Urinary bladder (tissue), 4 donors: ENCODE data around the gene FBXW5. TPM values are rescaled to one million over a fixed set of nuclear protein-coding genes. Genes with fewer than 3 reads are reported as not detected.

Experiments
- DNase-seq: peaks from one replicate; pipeline ENCODE4 v3.0.0-alpha.2; 2015; ENCODE audit errors: extremely low spot score
- H3K27ac ChIP-seq: one replicate; pipeline ENCODE4 v1.5.1; 2013; ENCODE audit warnings: low read depth, mild to moderate bottlenecking, moderate library complexity
- H3K36me3 ChIP-seq: one replicate; pipeline ENCODE4 v1.6.1; 2013; ENCODE audit warnings: mild to moderate bottlenecking, moderate library complexity; ENCODE audit not compliant: insufficient read depth
- H3K4me1 ChIP-seq: one replicate; pipeline ENCODE4 v1.6.1; 2013; ENCODE audit warnings: mild to moderate bottlenecking, moderate library complexity; ENCODE audit not compliant: insufficient read depth
- H3K4me3 ChIP-seq: one replicate; pipeline ENCODE4 v1.5.1; 2013; ENCODE audit warnings: low read depth, low read length
- WGBS: extraction: QIAGEN DNeasy Blood & Tissue Kit; methylation state at CpG from one replicate; pipeline ENCODE4 v1.1.7; 2013; 5-methylcytosine and 5-hydroxymethylcytosine counted together
- polyA plus RNA-seq: library from polyadenylated mRNA; stranded (reverse); fragments of 200-250 nt; gene quantifications from one replicate; pipeline ENCODE4 v1.2.3, GENCODE V29; 2013
- total RNA-seq: library from RNA; depleted of rRNA; stranded (reverse); fragments of >200 nt; gene quantifications from one replicate; pipeline ENCODE4 v1.2.3, GENCODE V29; 2014
- donor health status: healthy with polysubstance abuse.
- donor health status: healthy.

The FBXW5 gene
- total and polyA plus RNA-seq, 2 donors, result 47.5 to 151 TPM

GRCh38 chr9:136917902-136918301 lies 26.6 kb downstream of the FBXW5 start:
- H3K36me3 ChIP-seq, result no peaks in the 10 kb centered on the region
- H3K27ac ChIP-seq, result no peak overlapping the region
- 90% methylated on average over 11 of the region's 11 CpGs for WGBS
- no peaks in the 10 kb centered on the region for H3K4me1 ChIP-seq
- no peak overlapping the region for H3K4me3 ChIP-seq
- DNase-seq, result no peak

GRCh38 chr9:136916330-136917184 lies 28.0 kb downstream of the FBXW5 start:
- DNase-seq, result no peak
- no peaks in the 10 kb centered on the region for H3K36me3 ChIP-seq
- H3K4me1 ChIP-seq, result no peaks in the 10 kb centered on the region
- WGBS, result 93% methylated on average over 32 of the region's 32 CpGs
- no peak overlapping the region for H3K4me3 ChIP-seq
- no peak overlapping the region for H3K27ac ChIP-seq

DNA sequence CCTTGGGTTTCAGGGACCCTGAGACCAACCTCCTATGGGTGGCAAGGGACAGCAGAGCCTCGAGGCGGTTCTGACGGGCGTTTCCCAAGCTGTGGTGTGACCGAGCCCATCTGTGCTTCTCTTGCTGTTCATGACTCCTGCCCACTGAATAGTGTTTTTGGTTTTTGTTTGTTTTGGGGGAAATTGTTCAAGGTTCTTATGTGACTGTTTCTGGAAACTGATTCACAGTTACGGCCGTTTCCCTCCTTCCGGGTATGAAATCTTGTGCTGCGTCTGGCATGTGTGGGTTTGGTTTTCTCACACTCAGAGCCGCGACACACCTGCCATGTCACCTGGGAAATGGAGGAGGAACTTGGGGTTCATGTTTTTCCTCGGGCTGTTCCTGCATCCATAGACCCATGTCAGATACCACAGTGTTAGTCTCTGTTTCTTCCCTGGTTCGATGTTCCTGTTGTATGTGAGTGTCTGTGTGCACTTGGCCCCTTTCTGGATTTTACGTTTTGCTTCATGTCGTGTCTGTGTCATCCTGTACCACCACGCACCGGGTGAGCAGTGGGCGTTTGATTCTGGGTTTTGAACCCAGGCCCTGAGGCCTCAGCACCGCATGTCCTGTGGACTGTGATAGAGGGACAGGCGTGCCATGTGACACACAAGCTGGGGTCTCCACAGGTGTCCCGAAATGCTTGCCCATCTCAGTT lies 28.8 kb downstream of the FBXW5 start:
- 89% methylated on average over 21 of the region's 21 CpGs for WGBS
- Histone ChIP-seq H3K36me3 (no peaks in the 10 kb centered on the region), H3K4me3 (no peak overlapping the region), H3K4me1 (no peaks in the 10 kb centered on the region), H3K27ac (no peak overlapping the region)
- DNase-seq, result no peak

GRCh38 chr9:136913701-136914438 lies 30.7 kb downstream of the FBXW5 start:
- peaks cover 2% of the 10 kb centered on the region for H3K36me3 ChIP-seq
- H3K4me1 ChIP-seq, result no peaks in the 10 kb centered on the region
- no peak overlapping the region for H3K4me3 ChIP-seq
- 91% methylated on average over 17 of the region's 17 CpGs for WGBS
- DNase-seq, result no peak
- no peak overlapping the region for H3K27ac ChIP-seq

DNA sequence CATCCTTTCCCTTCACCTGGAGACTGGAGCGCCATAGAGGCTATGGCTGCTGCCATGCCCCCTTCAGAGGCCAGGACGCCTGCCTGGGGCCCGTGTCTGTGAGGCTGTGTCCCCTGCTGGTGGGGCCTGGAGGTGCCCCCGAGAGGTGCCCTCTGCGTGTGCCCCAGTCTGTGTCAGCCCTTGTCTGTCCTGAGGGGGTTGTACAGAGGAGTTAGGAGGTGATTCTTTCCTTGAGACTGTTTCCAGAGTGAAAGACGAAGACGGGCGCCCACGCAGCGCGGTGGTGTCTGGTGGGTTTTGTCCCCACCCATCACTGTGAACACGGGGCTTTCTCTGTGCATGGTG lies 33.7 kb downstream of the FBXW5 start:
- DNase-seq, result no peak
- H3K36me3 ChIP-seq, result peaks cover 2% of the 10 kb centered on the region
- 91% methylated on average over 12 of the region's 12 CpGs for WGBS

DNA sequence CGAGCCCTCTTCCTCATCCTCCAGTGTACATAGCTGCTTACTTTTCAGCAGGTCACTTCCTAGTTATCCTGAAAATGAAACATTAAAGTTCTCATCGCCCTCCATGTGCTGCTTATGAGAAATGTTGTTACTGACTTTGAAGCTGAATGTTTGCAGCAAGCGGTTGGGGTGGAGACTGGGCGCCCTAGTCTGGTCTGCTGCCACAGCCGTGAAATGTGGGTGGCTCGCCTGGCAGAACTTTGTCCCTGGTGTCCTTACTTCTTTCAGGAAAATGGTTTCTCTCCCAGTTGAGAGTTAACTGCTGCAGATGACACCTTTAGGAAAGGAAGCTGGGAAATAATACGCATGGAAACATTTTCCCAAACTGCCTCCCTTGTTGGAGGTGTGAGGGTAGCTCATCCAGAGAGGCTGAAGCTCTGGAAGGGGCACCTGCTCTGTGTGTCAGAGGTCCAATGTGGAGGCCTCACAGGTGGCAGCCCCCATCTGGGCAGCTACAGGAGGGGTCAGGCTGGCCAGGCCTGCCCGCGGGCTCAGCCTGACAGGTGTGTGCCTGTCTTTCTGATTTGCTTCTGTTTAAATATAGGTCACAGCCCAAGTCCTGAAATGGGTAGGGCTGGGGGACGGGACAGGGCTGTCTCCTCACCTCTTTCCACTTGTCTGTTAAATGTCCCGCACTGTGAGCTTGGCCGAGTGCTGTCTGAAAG lies 34.2 kb downstream of the FBXW5 start:
- DNase-seq, result no peak
- Histone ChIP-seq H3K36me3 (peaks cover 2% of the 10 kb centered on the region), H3K27ac (no peak overlapping the region), H3K4me1 (no peaks in the 10 kb centered on the region), H3K4me3 (no peak overlapping the region)
- WGBS, result 93% methylated on average over 12 of the region's 12 CpGs

More for the DNA sequence above, 33.7 kb downstream of the FBXW5 start:
- Histone ChIP-seq H3K4me1 (no peaks in the 10 kb centered on the region), H3K27ac (no peak overlapping the region), H3K4me3 (no peak overlapping the region)

GRCh38 chr9:136907011-136907914 lies 37.3 kb downstream of the FBXW5 start:
- H3K4me3 ChIP-seq, result no peak overlapping the region
- WGBS, result 95% methylated on average over 29 of the region's 29 CpGs
- no peaks in the 10 kb centered on the region for H3K4me1 ChIP-seq
- no peak overlapping the region for H3K27ac ChIP-seq
- DNase-seq, result no peak
- H3K36me3 ChIP-seq, result peaks cover 2% of the 10 kb centered on the region

GRCh38 chr9:136906266-136906665 lies 38.3 kb downstream of the FBXW5 start:
- DNase-seq, result no peak
- 70% methylated on average over 4 of the region's 4 CpGs for WGBS
- Histone ChIP-seq H3K36me3 (peaks cover 2% of the 10 kb centered on the region), H3K4me1 (no peaks in the 10 kb centered on the region), H3K4me3 (no peak overlapping the region), H3K27ac (no peak overlapping the region)

GRCh38 chr9:136903041-136903554 lies 41.4 kb downstream of the FBXW5 start:
- no peaks in the 10 kb centered on the region for H3K36me3 ChIP-seq
- no peak overlapping the region for H3K27ac ChIP-seq
- no peak for DNase-seq
- H3K4me1 ChIP-seq, result no peaks in the 10 kb centered on the region
- no peak overlapping the region for H3K4me3 ChIP-seq
- 78% methylated on average over 12 of the region's 12 CpGs for WGBS

GRCh38 chr9:136902259-136902821 lies 42.2 kb downstream of the FBXW5 start:
- DNase-seq, result no peak
- Histone ChIP-seq H3K4me1 (no peaks in the 10 kb centered on the region), H3K36me3 (no peaks in the 10 kb centered on the region), H3K27ac (no peak overlapping the region), H3K4me3 (no peak overlapping the region)
- 22% methylated on average over 15 of the region's 15 CpGs for WGBS

GRCh38 chr9:136901516-136902258 lies 42.9 kb downstream of the FBXW5 start:
- no peak for DNase-seq
- 57% methylated on average over 20 of the region's 20 CpGs for WGBS
- Histone ChIP-seq H3K4me1 (no peaks in the 10 kb centered on the region), H3K36me3 (no peaks in the 10 kb centered on the region), H3K4me3 (no peak overlapping the region), H3K27ac (no peak overlapping the region)
